ENCODE data around the gene ANO1.
A peak's percentile ranks its signal among the peaks of the same experiment; 100 is the strongest.

DNA sequence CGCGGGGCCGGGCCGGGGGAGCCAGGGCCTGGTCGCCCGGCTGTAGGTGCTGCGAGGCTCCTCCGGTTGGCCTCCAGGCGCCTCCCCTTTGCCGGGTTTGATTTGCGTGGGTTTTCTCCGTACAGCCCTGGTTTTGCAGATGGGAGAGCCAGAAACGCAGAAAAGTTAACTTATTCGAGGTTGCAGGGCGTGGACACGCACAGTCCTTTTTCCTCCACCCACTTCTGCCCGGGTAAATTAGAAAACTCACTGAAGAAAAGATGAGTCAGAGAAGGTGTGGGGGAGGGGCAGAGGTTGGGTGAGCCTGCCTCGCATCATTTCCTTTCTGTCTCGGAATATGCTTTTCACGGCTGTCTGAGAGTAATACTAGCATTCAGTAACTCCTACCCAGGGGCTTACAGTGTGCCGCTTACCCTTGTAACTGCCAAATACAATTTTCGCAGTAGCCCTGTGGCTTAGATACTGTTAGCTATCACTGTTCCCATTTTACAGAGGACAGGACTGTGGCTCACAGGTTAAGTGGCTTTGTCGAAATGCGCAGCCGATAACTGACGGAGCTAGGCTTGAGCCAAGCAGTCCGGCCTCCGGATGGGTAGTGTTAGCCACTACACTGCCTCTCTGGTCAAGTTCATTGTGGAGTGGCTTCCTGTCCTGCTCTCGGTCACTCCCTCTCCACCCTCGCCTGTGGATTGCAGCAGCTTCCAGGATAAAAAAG lies 125.8 kb downstream of the ANO1 start:
- TF ChIP-seq, protein P1, sequence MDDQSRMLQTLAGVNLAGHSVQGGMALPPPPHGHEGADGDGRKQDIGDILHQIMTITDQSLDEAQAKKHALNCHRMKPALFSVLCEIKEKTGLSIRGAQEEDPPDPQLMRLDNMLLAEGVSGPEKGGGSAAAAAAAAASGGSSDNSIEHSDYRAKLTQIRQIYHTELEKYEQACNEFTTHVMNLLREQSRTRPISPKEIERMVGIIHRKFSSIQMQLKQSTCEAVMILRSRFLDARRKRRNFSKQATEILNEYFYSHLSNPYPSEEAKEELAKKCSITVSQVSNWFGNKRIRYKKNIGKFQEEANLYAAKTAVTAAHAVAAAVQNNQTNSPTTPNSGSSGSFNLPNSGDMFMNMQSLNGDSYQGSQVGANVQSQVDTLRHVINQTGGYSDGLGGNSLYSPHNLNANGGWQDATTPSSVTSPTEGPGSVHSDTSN (IDR thresholded peaks at IDR 0.05) = peak; percentile 71
- TF ChIP-seq, protein P2, sequence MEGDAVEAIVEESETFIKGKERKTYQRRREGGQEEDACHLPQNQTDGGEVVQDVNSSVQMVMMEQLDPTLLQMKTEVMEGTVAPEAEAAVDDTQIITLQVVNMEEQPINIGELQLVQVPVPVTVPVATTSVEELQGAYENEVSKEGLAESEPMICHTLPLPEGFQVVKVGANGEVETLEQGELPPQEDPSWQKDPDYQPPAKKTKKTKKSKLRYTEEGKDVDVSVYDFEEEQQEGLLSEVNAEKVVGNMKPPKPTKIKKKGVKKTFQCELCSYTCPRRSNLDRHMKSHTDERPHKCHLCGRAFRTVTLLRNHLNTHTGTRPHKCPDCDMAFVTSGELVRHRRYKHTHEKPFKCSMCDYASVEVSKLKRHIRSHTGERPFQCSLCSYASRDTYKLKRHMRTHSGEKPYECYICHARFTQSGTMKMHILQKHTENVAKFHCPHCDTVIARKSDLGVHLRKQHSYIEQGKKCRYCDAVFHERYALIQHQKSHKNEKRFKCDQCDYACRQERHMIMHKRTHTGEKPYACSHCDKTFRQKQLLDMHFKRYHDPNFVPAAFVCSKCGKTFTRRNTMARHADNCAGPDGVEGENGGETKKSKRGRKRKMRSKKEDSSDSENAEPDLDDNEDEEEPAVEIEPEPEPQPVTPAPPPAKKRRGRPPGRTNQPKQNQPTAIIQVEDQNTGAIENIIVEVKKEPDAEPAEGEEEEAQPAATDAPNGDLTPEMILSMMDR (IDR thresholded peaks at IDR 0.05) = no peak
- TF ChIP-seq EP300 (IDR thresholded peaks at IDR 0.05; ENCODE audit: borderline replicate concordance in 1 of 2, low read depth in 1 of 2, low read length in 1 of 2) (no peak), FOXM1 (IDR thresholded peaks at IDR 0.05; ENCODE audit: low read depth) (no peak), RAD21 (IDR thresholded peaks at IDR 0.05; ENCODE audit: low read length) (no peak), POLR2AphosphoS5 (IDR thresholded peaks at IDR 0.05; ENCODE audit: low read depth, low read length) (peak; percentile 14; the same call in 1 of the 2 replicates), SIN3A (IDR thresholded peaks at IDR 0.05; ENCODE audit: borderline replicate concordance, low read depth, low read length) (peak; percentile 41; the same call in 1 of the 2 replicates), MXI1 (IDR thresholded peaks at IDR 0.05; ENCODE audit: low read depth, low read length) (no peak), JUND (IDR thresholded peaks at IDR 0.05) (peak; percentile 87), MEF2A (IDR thresholded peaks at IDR 0.05; ENCODE audit: borderline replicate concordance, low read depth) (no peak), EZH2phosphoT487 (IDR thresholded peaks at IDR 0.05; ENCODE audit: borderline replicate concordance, low read depth) (no peak)
- TF ChIP-seq, protein P3, sequence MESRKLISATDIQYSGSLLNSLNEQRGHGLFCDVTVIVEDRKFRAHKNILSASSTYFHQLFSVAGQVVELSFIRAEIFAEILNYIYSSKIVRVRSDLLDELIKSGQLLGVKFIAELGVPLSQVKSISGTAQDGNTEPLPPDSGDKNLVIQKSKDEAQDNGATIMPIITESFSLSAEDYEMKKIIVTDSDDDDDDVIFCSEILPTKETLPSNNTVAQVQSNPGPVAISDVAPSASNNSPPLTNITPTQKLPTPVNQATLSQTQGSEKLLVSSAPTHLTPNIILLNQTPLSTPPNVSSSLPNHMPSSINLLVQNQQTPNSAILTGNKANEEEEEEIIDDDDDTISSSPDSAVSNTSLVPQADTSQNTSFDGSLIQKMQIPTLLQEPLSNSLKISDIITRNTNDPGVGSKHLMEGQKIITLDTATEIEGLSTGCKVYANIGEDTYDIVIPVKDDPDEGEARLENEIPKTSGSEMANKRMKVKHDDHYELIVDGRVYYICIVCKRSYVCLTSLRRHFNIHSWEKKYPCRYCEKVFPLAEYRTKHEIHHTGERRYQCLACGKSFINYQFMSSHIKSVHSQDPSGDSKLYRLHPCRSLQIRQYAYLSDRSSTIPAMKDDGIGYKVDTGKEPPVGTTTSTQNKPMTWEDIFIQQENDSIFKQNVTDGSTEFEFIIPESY (IDR thresholded peaks at IDR 0.05; ENCODE audit: borderline replicate concordance, low read depth) = no peak
- TF ChIP-seq, protein P4, sequence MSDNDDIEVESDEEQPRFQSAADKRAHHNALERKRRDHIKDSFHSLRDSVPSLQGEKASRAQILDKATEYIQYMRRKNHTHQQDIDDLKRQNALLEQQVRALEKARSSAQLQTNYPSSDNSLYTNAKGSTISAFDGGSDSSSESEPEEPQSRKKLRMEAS (IDR thresholded peaks at IDR 0.05; ENCODE audit: low read depth) = peak; percentile 29; the same call in 1 of the 2 replicates
- TF ChIP-seq, protein P5, sequence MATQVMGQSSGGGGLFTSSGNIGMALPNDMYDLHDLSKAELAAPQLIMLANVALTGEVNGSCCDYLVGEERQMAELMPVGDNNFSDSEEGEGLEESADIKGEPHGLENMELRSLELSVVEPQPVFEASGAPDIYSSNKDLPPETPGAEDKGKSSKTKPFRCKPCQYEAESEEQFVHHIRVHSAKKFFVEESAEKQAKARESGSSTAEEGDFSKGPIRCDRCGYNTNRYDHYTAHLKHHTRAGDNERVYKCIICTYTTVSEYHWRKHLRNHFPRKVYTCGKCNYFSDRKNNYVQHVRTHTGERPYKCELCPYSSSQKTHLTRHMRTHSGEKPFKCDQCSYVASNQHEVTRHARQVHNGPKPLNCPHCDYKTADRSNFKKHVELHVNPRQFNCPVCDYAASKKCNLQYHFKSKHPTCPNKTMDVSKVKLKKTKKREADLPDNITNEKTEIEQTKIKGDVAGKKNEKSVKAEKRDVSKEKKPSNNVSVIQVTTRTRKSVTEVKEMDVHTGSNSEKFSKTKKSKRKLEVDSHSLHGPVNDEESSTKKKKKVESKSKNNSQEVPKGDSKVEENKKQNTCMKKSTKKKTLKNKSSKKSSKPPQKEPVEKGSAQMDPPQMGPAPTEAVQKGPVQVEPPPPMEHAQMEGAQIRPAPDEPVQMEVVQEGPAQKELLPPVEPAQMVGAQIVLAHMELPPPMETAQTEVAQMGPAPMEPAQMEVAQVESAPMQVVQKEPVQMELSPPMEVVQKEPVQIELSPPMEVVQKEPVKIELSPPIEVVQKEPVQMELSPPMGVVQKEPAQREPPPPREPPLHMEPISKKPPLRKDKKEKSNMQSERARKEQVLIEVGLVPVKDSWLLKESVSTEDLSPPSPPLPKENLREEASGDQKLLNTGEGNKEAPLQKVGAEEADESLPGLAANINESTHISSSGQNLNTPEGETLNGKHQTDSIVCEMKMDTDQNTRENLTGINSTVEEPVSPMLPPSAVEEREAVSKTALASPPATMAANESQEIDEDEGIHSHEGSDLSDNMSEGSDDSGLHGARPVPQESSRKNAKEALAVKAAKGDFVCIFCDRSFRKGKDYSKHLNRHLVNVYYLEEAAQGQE (IDR thresholded peaks at IDR 0.05; ENCODE audit: low read depth, low read length) = no peak
